H1 (cell line): ENCODE data around the gene TFB2M.

Source experiments
- CHD1 ChIP-seq: IDR thresholded peaks from 2 replicates; pipeline ENCODE4 v1.6.1; 2012; ENCODE audit warnings: low read depth, low read length, improper control_type of control experiment
- EP300 ChIP-seq, 2 experiments: IDR thresholded peaks; 1 replicate in 1 of 2; 2 replicates in 1 of 2; pipeline ENCODE4 v1.6.1; 2011 to 2012; ENCODE audit warnings: low read depth in 2 of 2, low read length in 2 of 2, mild to moderate bottlenecking in 2 of 2, borderline replicate concordance in 1 of 2, inconsistent platforms in 1 of 2, moderate library complexity in 1 of 2
- EZH2 ChIP-seq: fragments of 200-600 bp; sonication (generic); IDR thresholded peaks from 2 replicates; pipeline ENCODE4 v1.7.1; 2012; ENCODE audit warnings: low read depth, mild to moderate bottlenecking, moderate library complexity, low read length, inconsistent platforms; ENCODE audit not compliant: severe bottlenecking
- GTF2F1 ChIP-seq: IDR thresholded peaks from 2 replicates; pipeline ENCODE4 v1.6.1; 2012; ENCODE audit warnings: low read depth, low read length, improper control_type of control experiment, borderline replicate concordance
- POLR2A ChIP-seq, 2 experiments: IDR thresholded peaks; 1 replicate in 1 of 2; 2 replicates in 1 of 2; pipeline ENCODE4 v1.6.1; 2011; ENCODE audit warnings: low read depth in 2 of 2, low read length in 2 of 2, mild to moderate bottlenecking in 2 of 2; ENCODE audit errors: control extremely low read depth in 1 of 2
- RAD21 ChIP-seq, 2 experiments: IDR thresholded peaks in 1 of 2; conservative IDR thresholded peaks in 1 of 2; 2 replicates each; pipeline ENCODE4 v1.6.1; 2011; ENCODE audit warnings: low read depth in 2 of 2, low read length in 2 of 2, improper control_type of control experiment in 1 of 2, inconsistent platforms in 1 of 2, mild to moderate bottlenecking in 1 of 2, moderate library complexity in 1 of 2
- RFX5 ChIP-seq: IDR thresholded peaks from 2 replicates; pipeline ENCODE4 v1.6.1; 2011; ENCODE audit warnings: low read depth, low read length, improper control_type of control experiment, borderline replicate concordance
- SIX5 ChIP-seq: IDR thresholded peaks from 2 replicates; pipeline ENCODE4 v1.6.1; 2011; ENCODE audit warnings: mild to moderate bottlenecking, low read depth, low read length
- SP1 ChIP-seq: IDR thresholded peaks from 2 replicates; pipeline ENCODE4 v1.6.1; 2011; ENCODE audit warnings: low read depth, low read length
- TAF1 ChIP-seq: IDR thresholded peaks from 2 replicates; pipeline ENCODE4 v1.6.1; 2011; ENCODE audit warnings: mild to moderate bottlenecking, low read depth, low read length
- TAF7 ChIP-seq: optimal IDR thresholded peaks from 2 replicates; pipeline ENCODE3; 2011; ENCODE audit warnings: low read depth, mild to moderate bottlenecking, inconsistent platforms, low read length, moderate library complexity, borderline replicate concordance
- TBP ChIP-seq: IDR thresholded peaks from 2 replicates; pipeline ENCODE4 v1.6.1; 2011; ENCODE audit warnings: low read depth, low read length, improper control_type of control experiment
- TF ChIP-seq, protein P1 (sequence below), 3 experiments: IDR thresholded peaks; 1 replicate in 2 of 3; 2 replicates in 1 of 3; pipeline versions ENCODE4 v1.5.1 to v1.6.1; 2011; ENCODE audit warnings: low read length in 3 of 3, mild to moderate bottlenecking in 3 of 3, inconsistent platforms in 2 of 3, low read depth in 1 of 3, moderate library complexity in 1 of 3; ENCODE audit not compliant: insufficient read depth in 1 of 3; ENCODE audit errors: control extremely low read depth in 1 of 3
- TF ChIP-seq, protein P2 (sequence below): IDR thresholded peaks from 2 replicates; pipeline ENCODE4 v1.6.1; 2012; ENCODE audit warnings: low read length, inconsistent platforms

DNA sequence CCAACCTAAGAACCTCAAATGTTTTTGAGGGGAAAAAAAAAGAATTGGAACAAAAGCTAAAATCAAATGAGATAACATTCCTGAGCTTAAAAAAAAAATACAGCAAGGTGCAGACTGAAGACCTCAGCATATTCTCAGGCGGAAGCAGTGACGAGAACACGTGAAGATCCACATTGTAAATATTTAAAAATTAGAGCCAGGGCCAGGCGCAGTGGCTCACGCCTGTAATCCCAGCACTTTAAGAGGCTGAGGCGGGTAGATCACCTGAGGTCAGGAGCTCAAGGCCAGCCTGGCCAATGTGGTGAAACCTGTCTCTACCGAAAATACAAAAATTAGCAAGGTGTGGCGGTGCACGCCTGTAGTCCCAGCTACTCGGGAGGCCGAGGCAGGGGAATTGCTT is 15.7 kb downstream of the TFB2M start:
- no peak for TF ChIP-seq TAF1
- TF ChIP-seq GTF2F1 = no peak
- no peak for TF ChIP-seq POLR2A (IDR thresholded peaks at IDR 0.05; ENCODE audit: control extremely low read depth in 1 of 2, low read depth in 2 of 2, low read length in 2 of 2)
- TF ChIP-seq, protein P1, sequence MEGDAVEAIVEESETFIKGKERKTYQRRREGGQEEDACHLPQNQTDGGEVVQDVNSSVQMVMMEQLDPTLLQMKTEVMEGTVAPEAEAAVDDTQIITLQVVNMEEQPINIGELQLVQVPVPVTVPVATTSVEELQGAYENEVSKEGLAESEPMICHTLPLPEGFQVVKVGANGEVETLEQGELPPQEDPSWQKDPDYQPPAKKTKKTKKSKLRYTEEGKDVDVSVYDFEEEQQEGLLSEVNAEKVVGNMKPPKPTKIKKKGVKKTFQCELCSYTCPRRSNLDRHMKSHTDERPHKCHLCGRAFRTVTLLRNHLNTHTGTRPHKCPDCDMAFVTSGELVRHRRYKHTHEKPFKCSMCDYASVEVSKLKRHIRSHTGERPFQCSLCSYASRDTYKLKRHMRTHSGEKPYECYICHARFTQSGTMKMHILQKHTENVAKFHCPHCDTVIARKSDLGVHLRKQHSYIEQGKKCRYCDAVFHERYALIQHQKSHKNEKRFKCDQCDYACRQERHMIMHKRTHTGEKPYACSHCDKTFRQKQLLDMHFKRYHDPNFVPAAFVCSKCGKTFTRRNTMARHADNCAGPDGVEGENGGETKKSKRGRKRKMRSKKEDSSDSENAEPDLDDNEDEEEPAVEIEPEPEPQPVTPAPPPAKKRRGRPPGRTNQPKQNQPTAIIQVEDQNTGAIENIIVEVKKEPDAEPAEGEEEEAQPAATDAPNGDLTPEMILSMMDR (IDR thresholded peaks at IDR 0.05; ENCODE audit: control extremely low read depth in 1 of 3, insufficient read depth in 1 of 3, low read depth in 1 of 3, low read length in 3 of 3) = no peak
- TF ChIP-seq RAD21 (IDR thresholded peaks at IDR 0.05 in 1 of 2, conservative IDR thresholded peaks at IDR 0.05 in 1 of 2; ENCODE audit: low read depth in 2 of 2, low read length in 2 of 2) = no peak
- TF ChIP-seq, protein P2, sequence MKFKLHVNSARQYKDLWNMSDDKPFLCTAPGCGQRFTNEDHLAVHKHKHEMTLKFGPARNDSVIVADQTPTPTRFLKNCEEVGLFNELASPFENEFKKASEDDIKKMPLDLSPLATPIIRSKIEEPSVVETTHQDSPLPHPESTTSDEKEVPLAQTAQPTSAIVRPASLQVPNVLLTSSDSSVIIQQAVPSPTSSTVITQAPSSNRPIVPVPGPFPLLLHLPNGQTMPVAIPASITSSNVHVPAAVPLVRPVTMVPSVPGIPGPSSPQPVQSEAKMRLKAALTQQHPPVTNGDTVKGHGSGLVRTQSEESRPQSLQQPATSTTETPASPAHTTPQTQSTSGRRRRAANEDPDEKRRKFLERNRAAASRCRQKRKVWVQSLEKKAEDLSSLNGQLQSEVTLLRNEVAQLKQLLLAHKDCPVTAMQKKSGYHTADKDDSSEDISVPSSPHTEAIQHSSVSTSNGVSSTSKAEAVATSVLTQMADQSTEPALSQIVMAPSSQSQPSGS = no peak
- TF ChIP-seq TBP = no peak
- no peak for TF ChIP-seq TAF7
- no peak for TF ChIP-seq EZH2
- no peak for TF ChIP-seq EP300 (IDR thresholded peaks at IDR 0.05; ENCODE audit: borderline replicate concordance in 1 of 2, low read depth in 2 of 2, low read length in 2 of 2)
- no peak for TF ChIP-seq SP1
- no peak for TF ChIP-seq SIX5
- no peak for TF ChIP-seq CHD1
- no peak for TF ChIP-seq RFX5
